Measurements from ENCODE around the gene PRKRA. TPM values are rescaled to one million over a fixed set of nuclear protein-coding genes. Genes with fewer than 3 reads are reported as not detected.

PRKRA gene
- total and polyA plus RNA-seq, 9 donors, result 34.2 to 57.8 (median 50.7) TPM

DNA sequence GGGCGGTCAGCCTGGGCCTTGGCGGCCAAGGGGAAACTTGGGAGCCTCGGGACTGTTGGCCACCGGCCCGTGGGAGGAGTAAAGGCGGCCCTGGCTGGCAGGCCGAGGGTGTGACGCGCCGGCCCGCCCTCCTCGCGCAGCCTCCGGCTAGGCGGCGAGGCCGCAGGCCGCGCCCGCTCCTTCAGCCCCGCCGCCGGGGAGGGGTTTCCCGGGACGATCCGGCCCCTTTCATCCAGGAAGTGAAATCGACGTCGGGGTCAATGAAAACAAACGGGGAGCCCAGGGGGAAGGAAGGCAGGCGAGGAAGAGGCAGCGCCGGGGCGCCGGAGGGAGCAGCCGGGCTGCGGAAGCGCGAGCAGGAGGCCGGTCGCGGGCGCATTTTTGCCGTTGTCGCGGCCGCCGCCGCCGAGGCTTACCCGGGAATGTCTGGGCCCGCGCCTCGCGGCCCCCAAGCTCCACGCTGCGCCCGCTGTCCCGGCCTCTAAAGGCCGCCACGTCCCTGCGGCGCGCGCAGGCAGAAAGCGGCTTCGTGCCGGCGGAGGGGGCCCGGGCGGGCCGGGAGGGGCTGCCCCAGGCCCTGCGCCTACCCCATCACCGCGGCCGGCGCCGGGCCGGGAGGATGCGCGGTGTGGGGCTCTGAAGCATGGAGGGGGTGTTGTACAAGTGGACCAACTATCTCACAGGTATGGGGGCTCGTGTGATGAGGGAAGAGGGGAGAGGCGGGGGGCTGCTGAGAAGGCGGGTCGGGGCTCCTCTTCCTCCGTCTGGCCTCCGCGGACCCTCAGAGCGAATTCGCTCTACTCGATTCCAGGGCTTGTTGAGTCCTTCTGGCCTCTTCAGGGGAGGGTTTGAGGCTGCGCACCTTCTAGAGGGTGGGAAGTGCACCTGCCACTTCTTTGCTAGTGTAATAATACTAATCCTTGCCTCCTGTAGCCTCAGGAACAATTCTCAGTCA is 29.5 kb upstream of the PRKRA start, which contains the start of gene PLEKHA3:
Gene PLEKHA3 (plus strand): TSS at position 231 of the 955 bp plus-strand sequence. CDS start 413 bp downstream, at position 644.
- peak within 1 kb of the TSS; percentile 86 to 91 for H3K27ac ChIP-seq
- H3K4me1 ChIP-seq (ENCODE audit: insufficient read depth), result peaks cover 15% of the 10 kb centered on the region
- WGBS, 3 donors, result 0 to 1% (median 0%) methylated on average over 72 to 92 of the region's 92 CpGs
- DNase-seq, result peak; percentile 98 to 99 (median 99)
- TF ChIP-seq EP300 (IDR thresholded peaks at IDR 0.05), result no peak
- peak; percentile 62 for TF ChIP-seq POLR2A (IDR thresholded peaks at IDR 0.05)
- TF ChIP-seq, protein P1, sequence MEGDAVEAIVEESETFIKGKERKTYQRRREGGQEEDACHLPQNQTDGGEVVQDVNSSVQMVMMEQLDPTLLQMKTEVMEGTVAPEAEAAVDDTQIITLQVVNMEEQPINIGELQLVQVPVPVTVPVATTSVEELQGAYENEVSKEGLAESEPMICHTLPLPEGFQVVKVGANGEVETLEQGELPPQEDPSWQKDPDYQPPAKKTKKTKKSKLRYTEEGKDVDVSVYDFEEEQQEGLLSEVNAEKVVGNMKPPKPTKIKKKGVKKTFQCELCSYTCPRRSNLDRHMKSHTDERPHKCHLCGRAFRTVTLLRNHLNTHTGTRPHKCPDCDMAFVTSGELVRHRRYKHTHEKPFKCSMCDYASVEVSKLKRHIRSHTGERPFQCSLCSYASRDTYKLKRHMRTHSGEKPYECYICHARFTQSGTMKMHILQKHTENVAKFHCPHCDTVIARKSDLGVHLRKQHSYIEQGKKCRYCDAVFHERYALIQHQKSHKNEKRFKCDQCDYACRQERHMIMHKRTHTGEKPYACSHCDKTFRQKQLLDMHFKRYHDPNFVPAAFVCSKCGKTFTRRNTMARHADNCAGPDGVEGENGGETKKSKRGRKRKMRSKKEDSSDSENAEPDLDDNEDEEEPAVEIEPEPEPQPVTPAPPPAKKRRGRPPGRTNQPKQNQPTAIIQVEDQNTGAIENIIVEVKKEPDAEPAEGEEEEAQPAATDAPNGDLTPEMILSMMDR (IDR thresholded peaks at IDR 0.05), result no peak
- no peaks in the 10 kb centered on the region for H3K36me3 ChIP-seq
- peak within 1 kb of the TSS; percentile 92 for H3K4me3 ChIP-seq
- H3K27me3 ChIP-seq, result no peaks in the 10 kb centered on the region
- intact Hi-C loops (cut with DNase I), result loop anchor here in 1 of 4 donors (1.0 kb wide), 1 partner anchor 29 kb away; the partner anchor contains the start of genes PJVK and PRKRA
- no peaks in the 10 kb centered on the region for H3K9me3 ChIP-seq

DNA sequence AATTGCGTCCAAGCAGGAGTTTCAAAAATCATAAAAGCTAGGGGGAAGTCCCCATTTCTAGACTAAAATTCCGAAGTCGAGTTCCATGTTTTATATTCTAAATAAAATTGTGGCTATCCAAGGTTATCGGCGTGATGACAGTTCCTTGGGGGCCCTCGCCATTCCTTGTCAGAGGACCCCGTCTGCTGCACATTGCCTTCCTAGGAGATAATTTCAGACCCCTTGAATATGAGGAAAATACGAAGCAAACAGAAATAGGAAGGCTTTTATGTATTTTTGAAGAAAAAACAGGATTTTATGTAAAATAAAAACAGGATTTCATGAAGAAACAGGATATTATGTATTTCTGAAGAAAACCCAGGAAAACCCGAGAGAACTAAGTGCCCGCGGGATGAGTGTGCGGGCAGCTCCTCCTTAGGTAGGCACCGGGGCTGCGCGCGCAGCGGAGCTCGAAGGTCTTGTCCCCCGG is 28.8 kb upstream of the PRKRA start:
- DNase-seq, result no peak
- WGBS, 3 donors, result 17 to 25% (median 20%) methylated on average over 19 of the region's 19 CpGs
- Histone ChIP-seq H3K4me1 (ENCODE audit: insufficient read depth) (peaks cover 15% of the 10 kb centered on the region), H3K36me3 (no peaks in the 10 kb centered on the region), H3K27ac (peak overlapping the region; percentile 30 to 86), H3K9me3 (no peaks in the 10 kb centered on the region), H3K4me3 (peak overlapping the region; percentile 92), H3K27me3 (no peaks in the 10 kb centered on the region)
- TF ChIP-seq, protein P1 (IDR thresholded peaks at IDR 0.05), result no peak
- no peak for TF ChIP-seq POLR2A (IDR thresholded peaks at IDR 0.05)
- TF ChIP-seq EP300 (IDR thresholded peaks at IDR 0.05), result no peak
- intact Hi-C loops (cut with DNase I), result loop anchor here in 2 of 4 donors (1.0 kb wide), 1 partner anchor 28 kb away; the partner anchor contains the start of genes PJVK (in 2 of the 2) and PRKRA (in 2 of the 2)

DNA sequence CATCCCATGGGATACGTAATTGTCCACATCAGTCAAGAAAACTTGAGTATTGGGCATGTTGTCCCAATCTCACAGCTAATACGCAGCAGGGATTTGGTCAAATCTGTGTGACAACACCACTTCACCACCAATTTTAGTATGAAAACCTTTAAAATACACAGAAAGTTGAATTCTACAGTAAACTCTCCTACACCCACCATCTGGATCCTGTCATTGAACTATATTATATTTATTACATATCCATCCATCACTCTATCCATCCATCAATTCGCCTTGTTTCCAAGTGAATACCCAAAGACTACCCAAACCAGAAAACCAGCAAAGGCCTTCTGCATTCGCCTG is 28.3 kb upstream of the PRKRA start:
- no peaks in the 10 kb centered on the region for H3K9me3 ChIP-seq
- WGBS, 3 donors, result 64 to 67% (median 67%) methylated on average over 4 of the region's 4 CpGs
- H3K27ac ChIP-seq, result peak overlapping the region; percentile 86 to 91
- peak overlapping the region; percentile 92 for H3K4me3 ChIP-seq
- no peak for DNase-seq
- no peaks in the 10 kb centered on the region for H3K36me3 ChIP-seq
- peaks cover 11% of the 10 kb centered on the region for H3K4me1 ChIP-seq (ENCODE audit: insufficient read depth)
- TF ChIP-seq, protein P1 (IDR thresholded peaks at IDR 0.05), result no peak
- TF ChIP-seq POLR2A (IDR thresholded peaks at IDR 0.05) (no peak), EP300 (IDR thresholded peaks at IDR 0.05) (no peak)
- intact Hi-C loops (cut with DNase I), result loop anchor here in 1 of 4 donors (1.0 kb wide), 1 partner anchor 28 kb away; the partner anchor contains the start of genes PJVK and PRKRA
- no peaks in the 10 kb centered on the region for H3K27me3 ChIP-seq

DNA sequence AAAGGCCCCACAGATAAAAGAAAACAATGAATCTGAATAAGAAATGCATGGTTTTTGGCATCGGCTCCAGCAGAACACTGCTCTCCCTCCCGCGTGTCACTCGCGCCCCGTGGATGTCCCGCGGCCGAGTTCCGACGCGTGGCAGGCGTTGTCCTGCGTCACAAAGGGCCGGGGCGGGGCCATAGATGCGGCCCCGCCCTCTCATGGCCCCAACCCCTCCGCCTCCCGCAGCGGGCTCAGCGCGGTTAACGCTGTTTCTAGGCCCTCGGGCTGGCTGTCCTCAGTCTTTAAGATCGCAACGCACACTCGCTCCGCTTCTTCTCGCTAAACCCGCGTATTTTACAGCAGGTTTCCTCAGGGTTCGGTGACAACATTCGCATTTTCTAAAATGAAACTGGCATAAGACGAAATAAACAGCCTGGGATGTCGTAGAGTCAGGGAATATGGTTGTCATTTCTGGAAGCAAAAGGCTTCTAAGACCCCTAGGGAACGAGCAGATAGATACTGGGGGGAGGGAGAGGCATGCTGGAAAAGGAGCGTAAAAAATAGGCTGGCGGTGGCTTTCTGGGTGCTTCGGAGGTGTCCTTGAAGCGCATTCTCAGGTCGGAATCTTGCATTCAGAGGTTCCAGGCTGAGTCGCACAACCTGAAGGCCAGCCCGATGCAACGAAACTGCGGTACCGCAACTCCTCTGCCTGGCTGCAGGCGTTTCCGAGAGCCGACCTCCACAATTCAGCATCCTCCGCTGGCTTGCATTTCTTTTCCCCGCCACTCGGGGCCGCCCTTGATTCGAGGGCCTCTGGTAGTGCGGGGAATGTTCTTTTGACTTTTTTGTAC is 27.7 kb upstream of the PRKRA start, which contains the start of gene FKBP7:
Gene FKBP7 (minus strand): TSS at position 162 of the 836 bp plus-strand sequence. CDS start 101 bp downstream, at position 61.
- peaks cover 9% of the 10 kb centered on the region for H3K4me1 ChIP-seq (ENCODE audit: insufficient read depth)

More for the DNA sequence above, 27.7 kb upstream of the PRKRA start, which contains the start of gene FKBP7:
- Histone ChIP-seq H3K4me3 (peak within 1 kb of the TSS; percentile 92), H3K9me3 (no peaks in the 10 kb centered on the region), H3K27ac (peak within 1 kb of the TSS; percentile 86 to 91), H3K27me3 (no peaks in the 10 kb centered on the region), H3K36me3 (no peaks in the 10 kb centered on the region)
- intact Hi-C loops (cut with DNase I), result loop anchor here in 2 of 4 donors (1.0 kb wide), 1 partner anchor 27 kb away; the partner anchor contains the start of genes PJVK (in 2 of the 2) and PRKRA (in 2 of the 2)
- peak; percentile 88 to 93 (median 91) for DNase-seq
- TF ChIP-seq POLR2A (IDR thresholded peaks at IDR 0.05), result peak; percentile 90
- TF ChIP-seq, protein P1 (IDR thresholded peaks at IDR 0.05), result peak in 1 of 3 donors; percentile 48
- TF ChIP-seq EP300 (IDR thresholded peaks at IDR 0.05), result peak; percentile 70
- WGBS, 3 donors, result 1 to 3% (median 2%) methylated on average over 56 of the region's 56 CpGs
